Inflammatory macrophage treated with lipopolysaccharide for 1 hour (primary cell): ENCODE measurements around the gene SLC5A12.

Source experiments
- DNase-seq, 2 donors: peaks; one replicate each; pipeline ENCODE4 v3.0.0-alpha.2; 2020 to 2022

SLC5A12 gene

DNA sequence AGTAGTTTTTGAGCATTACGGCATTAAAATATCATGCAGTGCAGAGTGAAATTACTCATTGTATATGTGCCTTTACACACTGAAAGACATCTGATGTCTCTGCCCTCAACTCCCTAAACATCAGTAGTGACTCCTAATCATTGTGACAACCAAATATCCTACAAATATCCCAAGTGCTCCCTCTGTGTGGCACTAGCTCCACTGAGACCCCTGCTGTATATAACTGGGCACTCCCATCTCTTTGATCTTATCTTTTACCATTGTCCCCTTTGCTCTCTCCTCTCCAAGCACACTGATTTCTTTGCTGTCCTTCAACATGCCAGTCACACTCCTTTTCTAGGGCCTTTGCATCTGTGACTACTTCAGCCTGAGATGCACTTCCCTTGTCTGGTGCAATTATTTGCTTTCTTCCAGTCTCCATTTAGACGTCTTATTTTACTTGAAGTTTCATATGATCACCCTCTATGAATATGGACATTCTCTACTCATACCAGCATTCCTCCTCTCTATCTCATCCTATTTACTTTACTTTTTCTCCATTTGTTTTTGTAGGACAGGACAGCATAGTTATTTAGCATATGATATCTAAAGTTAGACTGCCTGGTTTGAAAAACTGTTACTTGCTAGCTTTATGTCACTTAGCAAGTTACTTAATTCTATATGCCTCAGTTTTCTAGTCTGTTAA is 2.4 kb downstream of the SLC5A12 start:
- no peak for DNase-seq

DNA sequence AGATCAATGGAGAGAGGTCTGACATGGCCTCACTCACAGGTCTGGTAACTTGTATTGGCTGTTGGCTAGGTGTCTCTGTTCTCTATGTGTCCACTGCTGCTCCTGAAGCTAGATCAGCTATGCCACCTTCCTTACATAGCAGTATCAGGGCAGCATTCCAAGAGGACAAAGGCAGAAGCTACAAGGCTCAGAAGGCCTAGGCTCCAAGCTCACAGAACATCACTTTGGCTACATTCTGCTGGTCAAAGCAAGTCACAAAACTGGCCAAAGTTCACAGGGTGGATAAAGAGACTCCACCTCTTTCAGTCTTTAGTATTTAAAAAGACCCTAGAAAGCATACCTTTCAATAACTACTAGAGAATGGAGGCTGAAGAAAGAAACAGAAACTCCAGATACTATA is 4.1 kb downstream of the SLC5A12 start:
- DNase-seq = no peak

DNA sequence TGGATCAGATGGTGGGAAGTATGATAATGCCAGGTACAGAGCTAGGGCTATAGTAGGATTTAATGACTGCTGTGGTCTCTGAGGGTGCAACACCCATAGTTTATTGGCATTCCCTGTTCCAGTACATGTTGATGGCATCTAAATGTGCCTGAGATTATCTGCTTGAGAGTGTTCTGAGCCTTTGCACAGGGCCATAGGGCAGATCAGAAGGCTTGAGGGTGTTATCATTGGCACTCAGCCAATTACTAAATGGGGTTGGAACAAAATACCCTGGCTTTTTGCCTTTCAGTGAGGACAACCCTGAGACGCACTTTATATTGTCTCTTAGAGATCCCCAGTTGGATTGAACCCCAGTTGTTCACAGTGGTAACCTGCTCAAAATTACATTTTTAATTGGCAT is 6.7 kb downstream of the SLC5A12 start:
- DNase-seq = no peak

DNA sequence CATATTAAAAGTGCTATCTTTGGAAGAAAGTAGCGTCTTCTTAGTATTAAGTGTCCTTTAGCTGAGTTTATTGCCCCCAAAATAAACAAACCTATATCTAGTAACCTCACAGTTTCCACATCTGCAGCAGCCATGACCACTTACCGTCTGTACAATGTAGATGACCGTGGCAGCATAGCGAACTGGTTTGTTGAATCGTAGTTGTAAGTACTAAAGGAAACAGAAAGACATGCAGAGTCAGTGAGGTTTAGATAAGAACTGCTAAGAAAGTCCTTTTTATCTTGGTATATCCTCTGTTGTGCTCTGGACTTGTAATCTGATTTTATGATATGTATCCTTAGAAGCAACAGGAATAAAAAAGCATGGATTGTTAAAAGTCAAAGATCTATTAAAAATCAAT is 9.4 kb downstream of the SLC5A12 start:
- no peak for DNase-seq

DNA sequence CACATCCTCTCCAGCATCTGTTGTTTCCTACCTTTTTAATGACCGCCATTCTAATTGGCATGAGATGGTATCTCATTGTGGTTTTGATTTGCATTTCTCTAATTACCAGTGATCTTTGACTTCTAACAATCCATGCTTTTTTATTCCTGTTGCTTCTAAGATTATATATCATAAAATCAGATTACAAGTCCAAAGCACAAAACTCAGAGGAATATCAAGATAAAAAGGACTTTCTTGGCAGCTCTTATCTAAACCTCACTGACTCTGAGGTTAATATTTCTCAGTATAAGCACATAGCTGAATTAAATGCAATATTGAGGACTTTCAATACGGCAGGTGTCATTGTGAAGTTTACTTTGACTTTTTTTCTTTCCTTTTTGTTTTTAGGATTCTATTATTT is 11.4 kb downstream of the SLC5A12 start:
- no peak for DNase-seq

DNA sequence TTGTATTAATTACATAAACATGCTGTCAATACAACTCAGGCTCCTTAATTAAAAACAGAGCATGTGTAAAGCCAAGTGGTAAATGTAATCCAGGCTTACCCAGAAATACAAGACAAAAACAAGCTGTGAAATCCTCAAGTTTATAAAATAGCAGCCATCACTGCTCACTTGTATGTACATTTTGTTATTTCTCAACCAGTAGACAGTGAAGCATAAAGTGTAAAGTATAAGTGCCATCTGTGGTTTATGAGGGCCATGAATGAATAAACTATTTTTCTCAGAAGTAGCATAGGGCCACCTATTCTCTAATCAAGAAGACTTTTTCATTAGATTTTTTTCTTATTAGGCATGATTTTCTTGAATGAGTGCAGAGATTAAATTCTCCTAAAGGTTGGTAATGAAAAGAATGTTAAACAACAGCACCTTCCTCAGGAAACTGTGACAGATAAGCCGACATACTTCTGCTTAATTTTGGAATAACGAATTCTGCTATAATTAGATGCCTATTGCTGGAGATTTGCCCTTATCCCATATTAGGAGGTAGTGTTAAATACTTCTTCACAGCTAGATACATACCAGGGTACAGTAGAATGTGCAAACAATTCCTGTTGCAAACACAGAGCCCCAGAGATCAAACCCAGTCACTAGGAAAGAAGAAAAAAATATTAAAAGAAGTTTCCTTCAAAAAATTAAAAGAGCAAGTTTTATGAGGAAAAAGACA is 13.0 kb downstream of the SLC5A12 start:
- DNase-seq = no peak

DNA sequence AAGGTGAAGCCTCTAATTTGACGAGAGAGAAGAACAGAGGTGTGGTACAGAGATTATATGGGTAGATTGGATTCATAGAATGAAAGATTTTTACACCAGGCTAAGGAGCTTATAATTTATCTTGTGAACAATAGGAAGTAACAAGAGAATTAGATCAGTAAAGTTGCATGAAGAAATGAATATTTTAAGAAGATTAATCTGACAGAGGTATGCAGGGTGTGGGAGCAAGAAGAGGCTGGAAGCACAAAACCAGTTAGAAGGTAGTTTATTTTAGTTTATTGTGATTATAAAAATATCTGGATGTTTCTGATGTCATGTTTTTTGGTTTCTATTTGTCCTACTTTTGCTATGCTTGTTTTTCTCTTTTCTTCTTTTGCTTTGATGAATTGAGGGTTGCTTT is 15.7 kb downstream of the SLC5A12 start:
- no peak for DNase-seq

DNA sequence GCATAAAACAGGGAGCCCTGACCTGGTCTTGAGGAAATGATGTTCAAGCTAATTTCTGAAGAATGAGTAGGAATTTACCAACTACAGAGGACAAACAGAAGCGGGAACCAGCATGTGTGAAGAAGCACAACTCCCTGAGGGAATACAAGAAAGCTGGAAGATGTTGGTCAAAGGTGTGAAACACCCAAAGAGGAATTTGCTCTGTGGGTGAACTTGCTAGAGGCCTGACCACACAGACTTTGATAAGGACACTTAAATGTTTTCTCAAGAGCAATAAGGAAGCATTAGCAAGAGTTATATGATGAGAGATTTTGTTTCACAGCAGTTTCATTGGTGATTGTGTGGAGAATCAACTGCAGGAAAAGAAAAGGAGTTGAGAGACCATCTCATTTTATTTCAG is 17.6 kb downstream of the SLC5A12 start:
- DNase-seq = no peak

DNA sequence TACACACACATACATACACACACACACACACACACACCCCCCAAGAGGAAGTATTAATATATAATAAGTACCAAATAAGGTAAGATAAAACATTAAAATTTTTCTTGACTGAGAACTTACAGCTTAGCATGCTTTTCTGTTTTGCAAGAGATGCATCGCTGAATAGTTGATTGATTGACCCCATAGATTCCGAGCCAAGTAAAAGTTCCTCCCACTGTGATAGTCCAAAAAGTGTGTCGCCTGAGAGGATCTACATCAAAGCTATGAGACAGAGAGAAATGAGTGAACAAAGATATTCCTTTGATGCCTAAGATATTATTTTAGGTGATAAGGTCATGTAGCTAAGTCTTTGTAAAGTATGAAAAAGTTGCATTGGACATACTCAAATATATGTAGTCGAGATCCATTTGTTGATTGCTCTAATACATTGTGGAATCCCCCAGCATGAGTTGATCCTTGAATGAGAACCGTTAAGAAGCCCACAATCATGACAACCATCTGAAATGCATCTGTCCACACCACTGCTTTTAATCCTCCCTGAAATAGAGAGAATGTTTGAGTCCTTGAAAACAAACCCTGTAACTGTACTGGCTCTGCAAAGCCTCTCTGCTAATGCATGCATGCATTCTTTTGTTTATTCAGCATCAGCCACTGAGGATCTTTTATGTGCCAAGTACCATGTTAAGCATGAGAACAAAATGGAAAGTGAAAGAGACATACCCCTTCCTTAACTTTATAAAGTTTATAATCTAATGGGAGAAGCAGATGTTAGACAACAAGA is 18.3 kb downstream of the SLC5A12 start:
- DNase-seq = no peak

DNA sequence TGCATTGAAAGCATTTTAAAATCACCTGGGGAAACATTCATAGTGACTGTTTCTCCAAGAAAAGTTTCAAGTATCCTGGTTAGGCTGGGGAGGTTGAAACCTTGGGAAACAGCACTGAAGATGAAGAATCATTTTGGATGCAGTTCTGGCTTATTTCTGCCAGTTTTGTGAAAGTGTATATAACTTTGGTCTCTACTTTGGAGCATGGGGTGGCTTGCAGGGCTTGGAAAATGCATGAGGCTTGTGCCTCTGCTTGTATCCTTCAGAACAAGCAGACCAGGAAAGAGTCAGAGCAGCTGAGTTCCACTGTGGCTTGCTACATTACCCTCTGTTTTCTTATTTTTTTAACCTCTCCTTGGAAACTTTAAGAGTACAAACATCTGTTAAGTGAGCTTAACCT is 19.5 kb downstream of the SLC5A12 start:
- DNase-seq = no peak

DNA sequence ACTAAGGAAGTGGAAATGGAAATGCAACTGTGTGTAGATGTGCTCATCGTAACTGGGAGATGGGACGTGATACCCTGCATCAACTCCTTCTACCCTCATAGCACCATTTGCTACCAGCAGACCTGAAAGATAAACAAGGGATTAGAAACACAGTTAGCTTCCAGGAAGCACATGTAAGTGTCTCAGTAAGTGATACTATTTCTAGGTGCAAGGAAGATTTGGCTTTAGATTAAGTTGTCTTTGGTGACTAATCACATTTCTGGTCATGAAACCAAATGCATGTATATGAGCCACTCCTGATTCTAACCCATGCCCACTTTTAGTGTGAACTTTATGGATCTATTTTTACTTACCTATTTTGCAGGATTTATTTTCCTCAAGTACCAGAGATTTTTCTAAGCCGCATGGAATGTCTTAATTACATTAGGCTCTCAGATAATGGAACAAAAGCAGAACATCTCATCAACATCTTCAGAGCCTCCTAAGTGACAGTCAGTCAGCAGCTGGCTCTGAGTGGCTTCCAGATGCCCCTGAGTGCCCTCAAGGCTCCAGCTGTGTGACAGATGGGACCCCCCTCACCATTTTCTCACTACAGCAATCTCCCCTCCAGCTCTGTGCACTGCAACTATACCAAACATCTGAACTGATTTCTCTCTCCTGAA is 21.2 kb downstream of the SLC5A12 start:
- DNase-seq = no peak

DNA sequence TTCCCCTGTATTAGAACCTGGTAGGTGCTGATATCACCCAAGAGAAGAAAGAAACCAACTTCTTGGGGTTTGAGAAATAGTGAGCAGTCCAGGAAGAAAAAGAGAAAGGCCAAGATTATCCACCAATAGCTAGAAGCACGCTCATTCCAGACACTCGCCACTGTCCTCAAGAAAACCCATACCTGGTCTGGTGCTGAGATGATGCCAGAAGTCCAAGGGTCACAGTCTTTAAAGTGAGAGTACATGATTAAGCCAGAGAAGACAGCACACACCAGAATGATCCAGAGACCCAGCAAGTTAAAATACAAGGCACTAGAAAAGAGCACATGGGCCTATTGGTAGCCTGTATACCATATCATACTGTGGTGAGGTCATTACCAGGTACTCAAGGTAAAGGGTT is 23.6 kb downstream of the SLC5A12 start:
- no peak for DNase-seq

DNA sequence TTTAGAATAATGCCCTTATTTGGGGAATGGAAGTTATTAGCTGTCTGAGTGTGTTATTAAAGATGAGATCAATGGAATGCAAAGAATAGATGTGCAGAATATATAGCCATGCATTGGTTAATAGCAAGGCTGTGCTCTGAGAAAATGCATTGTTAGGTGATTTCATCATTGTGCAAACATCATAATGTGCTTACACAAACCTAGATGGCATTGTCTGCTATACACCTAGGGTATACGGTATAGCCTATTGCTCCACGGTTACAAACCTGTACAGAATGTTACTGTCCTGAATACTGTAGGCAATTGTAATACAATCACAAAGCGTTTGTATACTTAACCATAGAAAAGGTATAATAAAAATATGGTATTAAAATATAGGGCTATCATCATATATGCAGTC is 25.5 kb downstream of the SLC5A12 start:
- DNase-seq = no peak

DNA sequence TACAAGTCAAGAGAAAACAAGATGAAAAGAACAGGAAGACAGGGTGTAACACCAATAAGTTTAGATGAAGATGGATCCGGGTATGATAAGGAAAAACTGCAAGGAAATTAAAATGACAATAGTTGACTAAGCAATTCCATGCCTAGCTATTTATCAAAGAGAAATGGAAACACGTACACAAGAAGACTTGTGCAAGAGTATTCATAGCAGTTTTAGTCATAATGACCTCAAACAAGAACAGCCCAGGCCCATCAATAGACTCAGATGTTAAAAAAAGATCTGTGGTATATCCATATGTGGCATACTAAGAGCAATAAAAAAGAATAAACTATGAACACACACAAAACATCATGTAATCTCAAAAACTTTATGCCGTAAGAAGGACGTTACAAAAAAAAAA is 33.2 kb downstream of the SLC5A12 start:
- no peak for DNase-seq

DNA sequence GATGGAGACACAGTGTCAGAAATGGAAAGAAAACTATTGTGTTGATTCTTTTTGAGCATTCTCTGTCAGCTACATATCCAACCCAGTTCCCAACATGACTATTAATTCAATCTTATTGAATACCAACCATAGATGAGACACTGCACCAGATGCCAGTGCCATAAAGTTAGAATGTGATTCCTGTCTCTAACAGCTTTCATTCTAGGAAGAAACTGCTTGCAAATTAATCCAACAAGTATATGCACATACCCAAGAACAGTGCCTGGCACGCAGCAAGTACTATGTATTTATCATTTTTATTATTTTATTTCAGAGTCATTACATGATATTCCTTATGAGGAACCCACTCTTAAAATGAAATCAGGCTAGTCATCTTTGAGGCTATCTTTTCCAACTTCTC is 34.5 kb downstream of the SLC5A12 start:
- DNase-seq = no peak

DNA sequence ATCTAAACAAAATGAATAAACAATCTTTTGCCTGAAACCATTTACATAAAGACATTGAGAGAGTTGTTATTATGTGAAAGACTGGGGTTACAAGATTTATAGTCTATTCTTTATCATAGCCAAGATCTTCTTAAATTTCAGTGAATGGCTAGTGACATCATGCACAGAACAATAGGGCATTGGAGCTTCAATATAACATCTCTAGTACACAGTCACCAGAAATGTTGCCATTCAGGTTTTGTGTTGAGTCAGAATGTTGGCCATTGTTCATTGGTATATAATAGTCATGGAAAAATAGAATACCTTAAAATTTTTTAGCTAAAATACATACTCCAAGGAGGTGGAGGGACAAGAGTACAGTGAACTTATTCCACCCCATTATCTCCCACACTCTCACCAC is 44.3 kb downstream of the SLC5A12 start:
- no peak for DNase-seq

DNA sequence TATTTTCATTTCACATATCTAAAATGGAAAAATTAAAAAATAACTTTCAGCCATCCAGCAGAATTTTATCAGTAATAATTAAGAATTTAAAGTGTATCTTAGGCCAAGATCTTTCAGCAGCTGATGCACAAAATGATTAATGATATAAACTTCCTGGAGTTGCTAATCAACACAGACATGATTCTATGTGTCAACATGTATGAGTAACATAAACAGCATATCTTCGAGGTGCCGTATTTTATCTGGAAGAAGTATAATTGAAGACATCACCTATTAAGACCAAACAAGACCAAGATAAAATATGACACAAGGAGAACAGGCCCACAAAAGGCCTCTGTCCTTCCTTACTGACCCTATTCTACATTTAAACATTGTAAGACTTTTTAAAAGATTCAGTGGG is 45.2 kb downstream of the SLC5A12 start:
- no peak for DNase-seq

DNA sequence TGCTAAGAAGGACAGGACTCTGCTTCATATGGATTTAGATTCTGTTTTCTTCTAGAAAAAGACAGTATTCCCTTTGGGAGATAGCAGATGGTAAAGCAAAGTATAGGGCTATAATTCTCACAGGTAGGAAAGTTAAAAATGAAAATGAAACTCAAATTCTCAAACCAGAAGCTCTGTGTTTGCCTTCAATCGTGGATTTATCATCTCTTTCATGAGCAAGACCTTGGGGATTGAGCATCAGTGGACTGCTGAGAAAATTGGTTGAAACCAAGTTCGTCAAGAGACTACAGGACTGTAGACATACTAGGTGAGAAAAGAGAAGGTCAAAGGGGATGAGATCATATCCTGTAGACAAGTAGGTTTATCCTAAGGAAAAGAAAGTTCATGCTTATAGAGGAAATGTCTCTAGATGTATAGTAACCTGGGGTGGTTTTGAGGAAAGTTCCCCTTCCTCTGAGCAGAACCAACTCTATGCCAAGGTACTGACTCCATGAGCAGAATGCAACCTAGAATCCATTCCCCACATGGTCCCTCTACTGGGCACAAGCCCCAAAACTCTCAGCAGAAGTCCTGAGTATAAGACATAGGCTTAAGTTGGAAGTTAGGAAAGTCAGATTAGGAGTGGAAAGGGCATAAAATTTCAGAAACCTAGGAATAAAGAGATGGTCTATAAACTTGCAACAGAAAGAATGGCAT is 46.5 kb downstream of the SLC5A12 start:
- no peak for DNase-seq

DNA sequence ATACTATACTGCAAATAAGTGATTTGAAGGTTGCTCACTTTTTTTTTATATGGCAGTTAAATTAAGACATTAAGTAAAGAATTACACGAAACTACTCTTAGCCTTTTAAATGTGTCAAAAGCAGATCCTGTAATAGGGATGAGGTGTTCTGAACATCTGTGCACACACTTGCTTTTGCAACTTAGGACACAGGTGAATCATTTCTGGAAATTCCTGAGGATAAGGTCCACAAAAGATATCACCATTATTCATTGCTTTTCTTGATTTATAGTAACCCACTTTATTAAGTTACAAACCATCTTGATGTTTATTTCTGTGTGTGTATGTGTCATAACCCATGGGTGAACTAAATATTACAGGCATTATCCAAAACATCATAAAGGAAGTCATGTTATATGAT is 55.9 kb downstream of the SLC5A12 start:
- DNase-seq = no peak

DNA sequence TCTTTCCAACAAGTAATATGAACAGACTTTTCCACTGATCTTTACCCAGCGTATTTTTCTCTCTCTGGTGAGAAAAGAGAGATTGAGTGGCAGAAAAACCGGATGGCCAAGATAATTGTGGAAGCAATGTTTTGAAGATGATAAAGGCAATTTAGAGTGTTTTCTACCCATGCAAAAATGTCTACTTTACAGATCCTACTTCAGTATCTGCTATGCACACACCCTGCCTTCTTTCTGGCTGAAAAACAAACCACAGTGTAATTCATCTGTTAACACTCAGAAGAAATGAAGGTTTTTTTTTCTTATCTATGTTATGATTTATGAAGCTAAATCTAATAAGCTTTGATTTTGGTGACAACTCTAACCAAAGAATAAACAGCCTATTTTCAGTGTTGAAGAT is 56.8 kb downstream of the SLC5A12 start:
- no peak for DNase-seq

DNA sequence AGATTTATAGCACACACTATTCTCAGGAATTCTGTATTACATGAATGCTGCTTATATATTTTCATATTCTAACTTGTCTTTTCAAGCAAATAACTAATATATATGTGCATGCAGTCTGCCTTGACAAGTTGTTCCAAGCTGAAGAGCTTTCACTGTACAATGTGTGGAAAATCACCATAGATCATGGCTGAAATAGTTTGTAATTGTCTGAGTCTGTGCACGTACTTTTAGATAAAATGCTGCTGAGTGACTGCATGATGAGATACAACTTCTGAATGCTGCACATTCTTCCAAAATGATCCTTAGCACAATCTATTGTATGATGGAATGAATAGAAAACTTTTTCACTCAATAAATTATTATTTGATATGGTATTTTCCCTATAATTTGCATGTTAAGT is 58.9 kb downstream of the SLC5A12 start:
- no peak for DNase-seq

DNA sequence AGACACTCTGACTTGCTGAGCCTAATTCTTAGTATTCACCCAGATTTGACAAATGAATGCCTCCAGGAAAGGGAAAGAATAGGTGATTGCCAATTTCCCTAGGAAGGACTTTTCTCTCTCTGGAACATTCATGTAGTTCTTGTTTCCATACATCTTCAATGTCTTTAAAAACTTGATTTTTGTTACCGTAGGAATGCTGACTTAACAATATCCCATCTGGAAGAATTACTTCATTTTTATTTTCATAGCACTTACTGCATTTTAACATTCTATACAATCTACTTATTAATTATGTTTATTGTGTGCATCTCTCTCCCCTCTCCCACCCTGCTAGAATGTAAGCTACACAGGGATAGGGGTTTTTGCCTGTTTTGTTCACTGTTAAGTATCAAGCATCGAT is 66.6 kb downstream of the SLC5A12 start:
- DNase-seq = no peak

DNA sequence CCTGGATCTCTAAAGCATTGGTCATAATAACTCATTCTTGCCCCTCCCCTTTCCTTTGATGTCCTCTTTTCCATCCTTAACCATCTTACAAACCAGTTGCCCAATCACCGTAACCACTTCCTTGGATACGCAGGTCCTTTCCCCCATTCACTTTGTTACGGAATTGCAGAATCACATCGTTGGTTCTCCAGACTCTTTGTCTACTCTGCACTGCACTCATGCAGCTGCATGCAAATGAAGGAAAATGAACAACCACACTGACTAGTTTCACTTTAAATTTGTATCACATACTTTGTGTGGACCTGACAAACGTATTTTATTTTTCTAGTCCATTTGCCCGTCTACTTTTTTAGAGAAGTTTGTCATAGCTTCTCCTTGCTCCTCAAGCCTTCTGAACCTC is 69.9 kb downstream of the SLC5A12 start:
- DNase-seq = no peak
